Heart left ventricle (tissue), 16 donors: ENCODE measurements around the gene NKX2-1. TPM values are rescaled to one million over a fixed set of nuclear protein-coding genes. Genes with fewer than 3 reads are reported as not detected.
A peak's percentile ranks its signal among the peaks of the same experiment; 100 is the strongest.

Source experiments
- ATAC-seq, 4 donors: fragments of 200-7000 bp; cut with Tn5 transposase; one replicate each; pipeline ENCODE4 v1.9.1; 2020 to 2022; ENCODE audit warnings: moderate library complexity in 4 of 4, mild to moderate bottlenecking in 3 of 4, moderate number of reproducible peaks in 1 of 4
- DNase-seq, 5 donors: peaks; one replicate each; pipeline ENCODE4 v3.0.0-alpha.2; 2020
- H3K27ac ChIP-seq, 12 donors: fragments of 200-600 bp; sonication (generic) in 4 of 12; one replicate each; pipeline versions ENCODE4 v1.5.0 to v1.8.0; 2016 to 2022; ENCODE audit warnings: mild to moderate bottlenecking in 2 of 12
- H3K27me3 ChIP-seq, 9 donors: fragments of 200-600 bp; sonication (generic) in 2 of 9; one replicate each; pipeline versions ENCODE4 v1.5.1 to v1.8.0; 2016 to 2022; ENCODE audit warnings: mild to moderate bottlenecking in 3 of 9
- H3K36me3 ChIP-seq, 9 donors: fragments of 200-600 bp; sonication (generic) in 2 of 9; one replicate each; pipeline versions ENCODE4 v1.5.0 to v1.8.0; 2018 to 2022; ENCODE audit warnings: mild to moderate bottlenecking in 2 of 9
- H3K4me1 ChIP-seq, 12 donors: fragments of 200-600 bp; sonication (generic) in 4 of 12; one replicate each; pipeline versions ENCODE4 v1.5.0 to v1.8.0; 2016 to 2022; ENCODE audit warnings: mild to moderate bottlenecking in 3 of 12
- H3K4me3 ChIP-seq, 12 donors: fragments of 200-600 bp; sonication (generic) in 4 of 12; one replicate each; pipeline versions ENCODE4 v1.5.0 to v1.8.0; 2017 to 2022; ENCODE audit warnings: mild to moderate bottlenecking in 9 of 12, moderate library complexity in 4 of 12
- H3K9me3 ChIP-seq, 12 donors: fragments of 200-600 bp; sonication (generic) in 4 of 12; one replicate each; pipeline versions ENCODE4 v1.5.0 to v1.8.0; 2016 to 2022; ENCODE audit warnings: mild to moderate bottlenecking in 1 of 12
- POLR2A ChIP-seq, 2 donors: fragments of 450-650 bp; IDR thresholded peaks; one replicate each; pipeline ENCODE4 v1.6.1; 2017; ENCODE audit warnings: antibody characterized with exemption in 2 of 2, mild to moderate bottlenecking in 2 of 2, moderate library complexity in 2 of 2
- WGBS, 4 donors: extraction: QIAGEN DNeasy Blood & Tissue Kit in 2 of 4; methylation state at CpG; one replicate each; pipeline versions ENCODE4 v1.1.5 to v1.1.7; 2013 to 2018; 5-methylcytosine and 5-hydroxymethylcytosine counted together
- intact Hi-C, 10 donors: fragments of 100-400 bp; cut with DNase I; formaldehyde crosslinking; loops; one replicate each; pipeline versions ENCODE4 v1.11.1 to v1.14.2; 2022
- polyA plus RNA-seq, 2 donors: library from polyadenylated mRNA; stranded (reverse); fragments of 200-250 nt; gene quantifications; one replicate each; pipeline ENCODE4 v1.2.3, GENCODE V29; 2013
- total RNA-seq, 9 donors: library from RNA; depleted of rRNA in 2 of 9; stranded (reverse); fragments of >200 nt in 2 of 9; fragmentation: NEBNext Ultra II Directional in 3 of 9; extraction: Animal tissue kit (Norgen Biotek cat#: 25700) in 3 of 9; gene quantifications; one replicate each; pipeline versions ENCODE4 v1.1.0 to v1.2.4, GENCODE V29; 2016 to 2023
- TF ChIP-seq, protein P1 (sequence below), 12 donors: fragments of 200-600 bp; sonication (generic) in 4 of 12; IDR thresholded peaks; one replicate each; pipeline versions ENCODE4 v1.5.0 to v1.8.0; 2018 to 2022; ENCODE audit warnings: antibody characterized with exemption in 12 of 12, mild to moderate bottlenecking in 5 of 12
- donor health status: ischemic (EF 13 %, LVEDD 7.1; RV severe dilation, severe dysfunction).
- donor health status: healthy with polysubstance abuse.
- donor health status: DM: no; HTN: yes; CAD: no.
- donor health status: DM: no; HTN: no; CAD: no.
- donor health status: ischemic (EF 25% LVEDD 6.9; RV normal size, moderate dysfunction).
- donor health status: ischemic (EF 25% LVEDD 5.7; RV mildly dilated, moderate dysfunction).
- donor health status: healthy.
- donor health status: DM: yes; HTN: yes; CAD: no.
- donor health status: ischemic (EF 35%, LVEDD 5.7; RV mildly dilated, moderate dysfunction).
- donor health status: nonischemic (EF 11% LVEDD 7.7; RV severe dilation, severe dysfunction).
- donor health status: DM: yes; HTN: yes; CAD: no.
- donor health status: PGD.
- donor health status: ischemic (EF 29% LVEDD 5.4; RV normal size, mild dysfunction).
- donor health status: nonischemic (EF 23%, LVEDD 6.1; RV moderate dilation, normal function).

NKX2-1 gene
- total and polyA plus RNA-seq, 11 donors: not detected

DNA sequence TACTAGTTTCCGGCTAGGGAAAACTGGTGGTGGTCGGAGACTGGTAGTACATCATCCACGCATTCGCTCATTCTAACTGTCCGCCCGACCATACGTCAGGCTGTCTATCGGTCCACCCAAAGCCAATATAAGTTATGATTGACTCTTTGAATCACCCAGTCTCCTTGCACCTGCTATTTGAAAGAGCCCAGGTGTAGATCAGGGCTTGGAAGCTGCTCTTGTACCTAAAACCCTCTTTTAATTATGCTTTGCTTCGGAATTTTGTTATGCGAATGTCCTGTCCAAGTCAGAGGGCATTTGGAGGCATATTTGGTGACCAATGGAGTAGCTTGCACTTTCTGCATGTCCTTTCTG, 5.7 kb upstream of the NKX2-1 start:
- ATAC-seq (no peak), DNase-seq (no peak)
- no peak for TF ChIP-seq POLR2A (IDR thresholded peaks at IDR 0.05)
- TF ChIP-seq, protein P1, sequence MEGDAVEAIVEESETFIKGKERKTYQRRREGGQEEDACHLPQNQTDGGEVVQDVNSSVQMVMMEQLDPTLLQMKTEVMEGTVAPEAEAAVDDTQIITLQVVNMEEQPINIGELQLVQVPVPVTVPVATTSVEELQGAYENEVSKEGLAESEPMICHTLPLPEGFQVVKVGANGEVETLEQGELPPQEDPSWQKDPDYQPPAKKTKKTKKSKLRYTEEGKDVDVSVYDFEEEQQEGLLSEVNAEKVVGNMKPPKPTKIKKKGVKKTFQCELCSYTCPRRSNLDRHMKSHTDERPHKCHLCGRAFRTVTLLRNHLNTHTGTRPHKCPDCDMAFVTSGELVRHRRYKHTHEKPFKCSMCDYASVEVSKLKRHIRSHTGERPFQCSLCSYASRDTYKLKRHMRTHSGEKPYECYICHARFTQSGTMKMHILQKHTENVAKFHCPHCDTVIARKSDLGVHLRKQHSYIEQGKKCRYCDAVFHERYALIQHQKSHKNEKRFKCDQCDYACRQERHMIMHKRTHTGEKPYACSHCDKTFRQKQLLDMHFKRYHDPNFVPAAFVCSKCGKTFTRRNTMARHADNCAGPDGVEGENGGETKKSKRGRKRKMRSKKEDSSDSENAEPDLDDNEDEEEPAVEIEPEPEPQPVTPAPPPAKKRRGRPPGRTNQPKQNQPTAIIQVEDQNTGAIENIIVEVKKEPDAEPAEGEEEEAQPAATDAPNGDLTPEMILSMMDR (IDR thresholded peaks at IDR 0.05): no peak
- no peak overlapping the region for H3K27ac ChIP-seq
- no peak overlapping the region for H3K4me3 ChIP-seq
- 10 to 15% (median 12%) methylated on average over 10 of the region's 10 CpGs for WGBS, 4 donors
- no peaks in the 10 kb centered on the region for H3K36me3 ChIP-seq
- intact Hi-C loops: no loop called here
- H3K4me1 ChIP-seq: peaks cover 0 to 30% (median 6%) of the 10 kb centered on the region in 12 donors
- no peaks in the 10 kb centered on the region for H3K9me3 ChIP-seq
- H3K27me3 ChIP-seq: peaks cover 40 to 95% (median 76%) of the 10 kb centered on the region in 9 donors

GRCh38 chr14:36524874-36525745, 5.1 kb upstream of the NKX2-1 start:
- H3K27me3 ChIP-seq: peaks cover 44 to 99% (median 81%) of the 10 kb centered on the region in 9 donors
- TF ChIP-seq, protein P1 (IDR thresholded peaks at IDR 0.05): peak in 9 of 12 donors; percentile 14 to 51 (median 40)
- no peak for TF ChIP-seq POLR2A (IDR thresholded peaks at IDR 0.05)
- intact Hi-C loops: no loop called here
- H3K27ac ChIP-seq: no peak overlapping the region
- WGBS, 4 donors: 3 to 5% (median 4%) methylated on average over 53 to 54 of the region's 54 CpGs
- ATAC-seq (no peak), DNase-seq (no peak)
- H3K36me3 ChIP-seq: no peaks in the 10 kb centered on the region
- H3K4me3 ChIP-seq: no peak overlapping the region
- no peaks in the 10 kb centered on the region for H3K9me3 ChIP-seq
- H3K4me1 ChIP-seq: peaks cover 0 to 36% (median 9%) of the 10 kb centered on the region in 12 donors

- intact Hi-C loops: no loop called here
- H3K9me3 ChIP-seq: no peaks in the 10 kb centered on the region
- no peak overlapping the region for H3K27ac ChIP-seq
- DNase-seq (no peak), ATAC-seq (no peak)
- H3K36me3 ChIP-seq: no peaks in the 10 kb centered on the region
- WGBS, 4 donors: 7 to 8% (median 7%) methylated on average over 23 to 38 of the region's 38 CpGs
- H3K4me1 ChIP-seq: peaks cover 0 to 44% (median 13%) of the 10 kb centered on the region in 12 donors
- no peak for TF ChIP-seq POLR2A (IDR thresholded peaks at IDR 0.05)
- TF ChIP-seq, protein P1 (IDR thresholded peaks at IDR 0.05): no peak
- H3K4me3 ChIP-seq: no peak overlapping the region
- peaks cover 49 to 100% (median 89%) of the 10 kb centered on the region in 9 donors for H3K27me3 ChIP-seq
Measured at GRCh38 chr14:36524220-36524837, 4.3 kb upstream of the NKX2-1 start.

- 5 to 10% (median 7%) methylated on average over 34 to 35 of the region's 35 CpGs for WGBS, 4 donors
- Histone ChIP-seq H3K27ac (no peak overlapping the region), H3K4me1 (peaks cover 0 to 55% (median 16%) of the 10 kb centered on the region in 12 donors), H3K27me3 (peaks cover 61 to 100% (median 99%) of the 10 kb centered on the region in 9 donors), H3K36me3 (no peaks in the 10 kb centered on the region), H3K9me3 (no peaks in the 10 kb centered on the region), H3K4me3 (no peak overlapping the region)
- TF ChIP-seq, protein P1 (IDR thresholded peaks at IDR 0.05): no peak
- TF ChIP-seq POLR2A (IDR thresholded peaks at IDR 0.05): no peak
- ATAC-seq (no peak), DNase-seq (no peak)
- intact Hi-C loops: no loop called here
Measured at GRCh38 chr14:36522972-36523715, 3.1 kb upstream of the NKX2-1 start.
